Measurements from ENCODE around the gene DHX57. TPM values are rescaled to one million over a fixed set of nuclear protein-coding genes. Genes with fewer than 3 reads are reported as not detected.
"Not testable (repeated sequence)": the region's sequence is repeated elsewhere in the genome, so short reads cannot be mapped to it uniquely, and the experiment has no call there.

Gene DHX57
- total and polyA plus RNA-seq, 12 donors, result 6.0 to 12.4 (median 9.7) TPM

DNA sequence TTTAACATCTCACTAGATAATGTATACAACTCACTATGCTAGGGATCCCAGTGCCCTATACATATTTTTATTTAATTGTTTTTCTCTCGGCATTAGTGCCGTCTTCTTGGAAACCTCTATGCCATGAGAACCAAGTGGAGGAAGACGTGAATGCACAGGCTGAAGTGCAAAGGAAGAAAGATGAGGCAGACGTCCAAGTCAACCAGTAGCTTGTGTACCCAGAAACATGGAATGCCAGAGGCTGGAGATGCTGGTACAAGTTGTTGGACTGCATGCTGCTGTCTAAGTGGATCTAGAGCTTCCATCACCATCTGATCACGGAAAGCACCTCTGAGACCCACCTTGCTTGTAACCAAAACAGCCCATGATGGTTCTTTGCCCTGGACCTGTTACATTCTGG lies 110.2 kb downstream of the DHX57 start:
- Histone ChIP-seq H3K9me3 (no peaks in the 10 kb centered on the region), H3K4me1 (no peaks in the 10 kb centered on the region), H3K27ac (no peak overlapping the region), H3K27me3 (no peaks in the 10 kb centered on the region), H3K4me3 (no peak overlapping the region), H3K36me3 (no peaks in the 10 kb centered on the region)
- WGBS, 2 donors, result 86 to 90% methylated on average over 5 of the region's 5 CpGs
- no peak for ATAC-seq
- intact Hi-C loops (cut with DNase I), result no loop called here
- TF ChIP-seq, protein P1, sequence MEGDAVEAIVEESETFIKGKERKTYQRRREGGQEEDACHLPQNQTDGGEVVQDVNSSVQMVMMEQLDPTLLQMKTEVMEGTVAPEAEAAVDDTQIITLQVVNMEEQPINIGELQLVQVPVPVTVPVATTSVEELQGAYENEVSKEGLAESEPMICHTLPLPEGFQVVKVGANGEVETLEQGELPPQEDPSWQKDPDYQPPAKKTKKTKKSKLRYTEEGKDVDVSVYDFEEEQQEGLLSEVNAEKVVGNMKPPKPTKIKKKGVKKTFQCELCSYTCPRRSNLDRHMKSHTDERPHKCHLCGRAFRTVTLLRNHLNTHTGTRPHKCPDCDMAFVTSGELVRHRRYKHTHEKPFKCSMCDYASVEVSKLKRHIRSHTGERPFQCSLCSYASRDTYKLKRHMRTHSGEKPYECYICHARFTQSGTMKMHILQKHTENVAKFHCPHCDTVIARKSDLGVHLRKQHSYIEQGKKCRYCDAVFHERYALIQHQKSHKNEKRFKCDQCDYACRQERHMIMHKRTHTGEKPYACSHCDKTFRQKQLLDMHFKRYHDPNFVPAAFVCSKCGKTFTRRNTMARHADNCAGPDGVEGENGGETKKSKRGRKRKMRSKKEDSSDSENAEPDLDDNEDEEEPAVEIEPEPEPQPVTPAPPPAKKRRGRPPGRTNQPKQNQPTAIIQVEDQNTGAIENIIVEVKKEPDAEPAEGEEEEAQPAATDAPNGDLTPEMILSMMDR (IDR thresholded peaks at IDR 0.05), result no peak
- no peak for DNase-seq

DNA sequence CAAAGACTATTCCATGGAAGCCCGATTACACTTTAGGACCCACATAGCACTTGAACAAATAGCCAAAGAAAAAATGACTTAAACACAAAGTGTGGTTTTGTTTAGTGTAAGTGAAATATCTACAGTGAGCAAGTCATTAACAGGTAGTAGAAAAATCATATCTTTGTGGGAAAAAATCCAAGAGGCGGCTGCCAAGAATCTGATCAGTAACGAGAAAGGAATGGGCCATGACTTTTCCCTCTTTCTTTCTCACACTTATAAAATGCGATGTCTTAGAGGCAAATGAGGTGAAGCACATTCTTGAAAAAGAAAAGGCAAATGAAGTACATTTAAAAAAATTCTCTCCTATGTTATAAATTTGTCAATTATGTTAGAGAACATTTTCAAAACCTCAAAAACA lies 110.6 kb downstream of the DHX57 start:
- Histone ChIP-seq H3K36me3 (no peaks in the 10 kb centered on the region), H3K27me3 (no peaks in the 10 kb centered on the region), H3K27ac (no peak overlapping the region), H3K4me3 (no peak overlapping the region), H3K4me1 (no peaks in the 10 kb centered on the region), H3K9me3 (no peaks in the 10 kb centered on the region)
- intact Hi-C loops (cut with DNase I), result no loop called here
- ATAC-seq, result no peak
- TF ChIP-seq, protein P1 (IDR thresholded peaks at IDR 0.05), result no peak
- 72 to 76% methylated on average over 4 of the region's 4 CpGs for WGBS, 2 donors
- no peak for DNase-seq

DNA sequence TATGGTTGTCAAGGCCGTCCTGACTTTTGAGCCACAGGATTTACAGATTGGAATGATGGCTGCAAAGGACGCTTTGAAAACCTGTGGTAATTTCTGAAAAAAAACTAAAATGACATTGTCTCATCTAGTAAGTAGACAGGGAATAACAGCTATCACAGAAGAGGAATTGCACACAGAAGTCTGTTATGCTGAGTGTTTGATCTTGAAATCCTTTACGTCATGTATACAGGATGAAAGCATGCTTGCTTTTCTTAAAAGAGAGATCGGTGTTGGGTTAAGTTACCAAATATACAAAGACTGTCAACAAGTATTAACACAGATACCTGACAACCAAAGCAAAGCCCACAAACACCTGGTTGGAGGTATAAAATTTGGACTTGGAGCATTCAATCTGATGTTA lies 112.0 kb downstream of the DHX57 start:
- no peak for ATAC-seq
- intact Hi-C loops (cut with DNase I), result no loop called here

DNA sequence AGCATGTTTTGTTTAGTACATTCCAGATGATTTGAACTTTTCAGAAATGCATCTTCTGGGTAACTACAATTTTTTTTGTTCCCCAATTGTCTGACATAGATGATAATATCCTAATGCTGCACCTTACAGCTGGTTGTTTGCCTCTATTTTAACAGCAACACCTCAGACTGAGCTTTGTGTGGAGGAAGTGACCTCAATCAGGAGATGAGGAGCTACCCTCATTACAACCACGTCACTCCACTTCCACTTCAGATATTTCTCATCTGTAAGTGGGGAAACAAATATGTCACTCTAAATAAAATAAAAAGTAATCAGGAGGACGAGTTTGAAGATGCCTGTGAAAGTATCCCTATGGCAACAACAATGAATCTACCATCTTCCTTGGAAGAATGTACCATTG lies 112.5 kb downstream of the DHX57 start:
- DNase-seq (no peak), ATAC-seq (no peak)
- 68 to 76% methylated on average over 2 of the region's 2 CpGs for WGBS, 2 donors
- H3K4me1 ChIP-seq, result no peaks in the 10 kb centered on the region
- intact Hi-C loops (cut with DNase I), result no loop called here
- H3K36me3 ChIP-seq, result no peaks in the 10 kb centered on the region
- H3K27ac ChIP-seq, result no peak overlapping the region
- no peak overlapping the region for H3K4me3 ChIP-seq
- TF ChIP-seq, protein P1 (IDR thresholded peaks at IDR 0.05), result no peak
- H3K27me3 ChIP-seq, result no peaks in the 10 kb centered on the region
- no peaks in the 10 kb centered on the region for H3K9me3 ChIP-seq

More for the DNA sequence above, 112.0 kb downstream of the DHX57 start:
- H3K27me3 ChIP-seq, result no peaks in the 10 kb centered on the region
- H3K36me3 ChIP-seq, result no peaks in the 10 kb centered on the region
- 94 to 98% methylated on average over 4 of the region's 4 CpGs for WGBS, 2 donors
- TF ChIP-seq, protein P1 (IDR thresholded peaks at IDR 0.05), result no peak
- DNase-seq, result no peak
- no peaks in the 10 kb centered on the region for H3K4me1 ChIP-seq
- no peak overlapping the region for H3K27ac ChIP-seq
- no peak overlapping the region for H3K4me3 ChIP-seq
- no peaks in the 10 kb centered on the region for H3K9me3 ChIP-seq

DNA sequence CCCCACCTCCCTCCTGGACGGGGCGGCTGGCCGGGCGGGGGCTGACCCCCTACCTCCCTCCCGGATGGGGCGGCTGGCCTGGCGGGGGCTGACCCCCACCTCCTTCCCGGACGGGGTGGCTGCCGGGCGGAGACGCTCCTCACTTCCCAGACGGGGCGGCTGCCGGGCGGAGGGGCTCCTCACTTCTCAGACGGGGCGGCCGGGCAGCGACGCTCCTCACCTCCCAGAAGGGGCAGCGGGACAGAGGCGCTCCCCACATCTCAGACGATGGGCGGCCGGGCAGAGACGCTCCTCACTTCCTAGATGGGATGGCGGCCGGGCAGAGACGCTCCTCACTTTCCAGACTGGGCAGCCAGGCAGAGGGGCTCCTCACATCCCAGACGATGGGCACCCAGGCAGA lies 119.8 kb downstream of the DHX57 start:
- H3K27ac ChIP-seq; DNase-seq; H3K9me3 ChIP-seq; ATAC-seq; H3K27me3 ChIP-seq; H3K36me3 ChIP-seq; H3K4me3 ChIP-seq; intact Hi-C loops (cut with DNase I): not testable (repeated sequence)
- 96 to 97% methylated on average over 21 to 22 of the region's 31 CpGs for WGBS, 2 donors
- peaks cover 0 to 19% (median 4%) of the 10 kb centered on the region in 9 donors for H3K4me1 ChIP-seq

All from heart right ventricle (tissue), 16 donors.